GM19023 (cell line): ENCODE measurements around the gene DPH6.

Experiments used
- ATAC-seq: cut with Tn5 transposase; IDR thresholded peaks from one replicate; pipeline ENCODE4 v1.9.1; 2021; ENCODE audit warnings: mild to moderate bottlenecking, moderate library complexity; ENCODE audit not compliant: unreplicated experiment

DPH6 gene

DNA sequence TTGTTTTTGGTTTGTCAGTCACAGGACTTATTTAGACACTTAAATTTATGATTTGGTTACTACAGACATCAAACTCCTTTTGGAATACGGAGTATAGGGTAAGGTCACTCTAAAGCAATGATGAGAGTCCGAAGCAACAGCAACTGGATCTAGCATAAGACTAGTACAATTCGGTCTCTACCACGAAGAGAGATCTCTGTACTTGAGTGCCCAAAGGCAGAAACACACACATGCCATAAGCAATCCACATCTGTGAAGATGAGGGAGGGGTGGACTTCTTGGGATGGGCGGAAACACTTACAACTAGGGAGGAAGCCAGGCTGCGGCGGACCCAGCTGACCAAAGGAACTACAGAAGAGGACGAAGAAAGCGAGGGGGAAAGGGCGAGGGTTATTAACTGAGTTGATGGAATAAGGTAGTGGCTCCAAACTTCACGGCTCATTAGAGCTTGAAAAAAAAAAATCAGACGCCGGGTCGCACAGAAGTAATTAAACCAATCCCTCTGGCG, 595 bp downstream of the DPH6 start:
- ATAC-seq: peak; percentile 22

DNA sequence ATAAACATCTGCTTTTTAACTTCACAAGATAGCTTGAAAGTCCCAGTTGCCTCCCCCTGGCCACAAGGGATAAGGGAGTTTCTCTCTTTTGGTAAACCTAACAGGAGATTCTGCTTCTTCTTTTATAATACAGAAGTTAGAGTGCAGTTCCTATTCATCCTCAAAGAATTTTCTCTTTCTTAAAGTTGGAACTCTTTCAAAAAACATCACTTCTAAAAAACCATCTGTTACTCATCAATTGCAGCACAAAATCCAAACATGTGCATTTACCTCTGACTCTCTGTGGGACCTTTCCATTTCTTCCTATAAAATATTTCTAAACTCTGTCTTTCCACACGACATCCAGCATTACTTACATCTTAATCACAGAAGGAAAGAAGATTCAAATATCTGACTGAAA, 5.1 kb downstream of the DPH6 start:
- ATAC-seq: no peak

DNA sequence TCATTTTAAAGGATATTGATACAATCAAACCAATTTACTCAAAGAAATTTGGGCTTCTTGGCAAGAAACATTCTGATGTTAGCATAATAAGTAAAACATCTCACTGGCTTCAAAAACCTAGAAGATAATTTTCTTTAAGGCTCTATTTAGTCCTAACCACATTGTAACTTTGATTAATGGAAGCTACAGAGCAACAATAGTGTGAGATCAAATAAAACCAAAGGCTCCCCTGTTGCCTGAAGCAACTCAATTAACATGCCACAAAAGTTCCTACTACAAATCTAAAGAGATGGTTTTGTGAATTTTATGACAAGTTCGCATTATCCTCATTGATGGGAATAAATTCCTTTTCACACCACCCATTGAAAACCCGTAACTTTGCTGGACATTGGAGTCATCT, 5.9 kb downstream of the DPH6 start:
- no peak for ATAC-seq

DNA sequence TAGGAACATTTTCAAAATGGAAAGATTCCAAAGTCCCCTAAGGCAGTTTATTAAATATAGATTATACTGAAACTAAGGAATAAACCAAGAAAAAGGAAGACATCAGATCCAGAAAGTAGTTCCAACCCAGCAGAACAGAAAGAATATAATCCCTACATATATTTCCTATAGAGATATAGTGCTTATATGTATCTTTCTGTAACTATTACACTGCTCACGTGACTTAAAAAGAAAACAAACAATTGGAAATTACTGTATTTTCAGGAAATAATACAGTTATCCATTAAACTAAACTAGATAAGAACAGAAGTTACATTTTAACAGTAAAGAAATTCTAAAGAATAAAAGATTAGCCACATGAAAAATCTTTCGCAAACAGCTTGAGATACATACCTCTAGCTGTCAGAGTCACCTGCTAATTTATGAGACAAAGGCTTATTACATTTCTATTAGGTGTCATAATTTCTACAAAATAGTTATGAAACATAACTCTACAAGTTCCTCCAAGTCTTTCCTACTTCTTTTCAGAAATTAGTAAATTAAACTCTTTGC, 10.5 kb downstream of the DPH6 start:
- no peak for ATAC-seq

DNA sequence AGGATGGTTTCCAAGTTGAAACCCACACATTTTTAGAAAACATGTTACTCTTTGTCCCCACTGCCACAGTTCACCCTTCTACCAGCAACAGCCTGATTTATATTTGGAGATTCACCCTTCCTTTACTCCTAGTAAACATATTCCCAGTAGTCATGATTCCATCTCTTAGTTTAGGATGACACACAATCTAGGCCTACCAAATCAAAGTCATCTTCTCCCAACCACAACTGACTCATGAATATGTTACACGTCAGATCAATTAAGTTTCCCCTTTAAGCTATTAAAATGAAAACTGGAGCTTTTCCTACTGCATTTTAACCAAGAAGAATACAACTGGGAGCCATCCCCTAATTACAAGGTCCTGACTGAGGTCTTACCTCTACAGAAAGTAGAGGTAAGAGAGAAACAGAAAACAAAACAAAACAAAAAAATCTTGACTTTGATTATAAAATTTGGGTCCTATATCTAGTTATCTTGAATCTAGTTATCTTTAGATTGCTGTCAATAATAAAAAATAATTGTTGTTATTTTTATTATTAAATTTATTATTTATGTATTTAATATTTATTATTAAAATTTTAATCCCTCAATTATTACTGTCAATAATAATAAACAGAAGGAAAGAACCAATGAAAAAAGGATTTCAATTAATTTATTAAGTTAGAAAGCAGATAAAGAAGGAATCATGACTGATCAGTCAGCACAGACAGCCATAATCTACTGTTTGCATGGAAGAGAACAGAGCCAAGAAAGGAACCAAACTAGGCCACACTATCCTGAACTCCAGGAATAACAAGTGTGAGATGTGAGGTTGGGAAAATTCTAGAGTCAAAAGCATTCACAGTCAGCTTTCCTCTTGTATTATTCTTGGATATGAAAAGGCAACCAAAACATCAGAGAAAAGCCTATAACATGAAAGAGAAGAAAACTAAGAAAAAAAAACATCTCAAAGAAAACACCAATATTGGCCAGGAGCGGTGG, 12.5 kb downstream of the DPH6 start:
- no peak for ATAC-seq

DNA sequence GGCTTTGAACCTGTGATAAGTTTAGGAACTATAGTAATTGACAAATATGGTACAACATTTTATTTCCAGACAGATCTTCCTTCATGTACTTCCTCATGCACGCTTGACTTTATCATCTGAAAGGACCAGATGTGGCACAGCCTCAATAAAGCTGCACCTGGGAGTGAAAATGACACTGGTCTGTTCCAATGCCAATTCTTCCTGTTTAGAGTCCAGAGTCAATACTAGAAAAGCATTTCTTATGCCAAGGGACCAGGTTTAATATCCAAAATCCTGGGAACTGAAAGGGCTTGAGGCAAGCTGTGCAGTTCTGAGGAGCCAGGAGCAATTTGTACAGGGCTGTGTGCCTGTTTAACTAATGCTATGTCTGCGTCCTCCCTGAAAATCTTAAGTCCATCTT, 15.3 kb downstream of the DPH6 start:
- no peak for ATAC-seq

DNA sequence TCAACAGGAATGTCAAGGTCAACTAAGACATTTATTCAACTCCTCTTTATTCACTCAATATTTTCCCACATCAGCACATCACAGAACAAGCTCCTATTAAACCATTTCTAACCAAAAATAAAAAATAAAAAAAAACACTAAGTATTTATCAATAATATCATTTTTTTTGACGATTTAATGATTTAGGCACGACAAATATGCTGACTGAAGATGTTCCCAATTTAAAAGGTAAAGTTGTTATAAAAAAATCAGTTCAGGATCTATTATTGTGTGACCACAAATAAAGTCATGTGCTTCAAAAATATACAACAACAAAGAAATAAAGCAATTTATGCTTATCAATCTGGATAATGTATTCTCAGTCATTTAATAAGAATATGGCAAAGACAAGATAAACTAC, 16.2 kb downstream of the DPH6 start:
- ATAC-seq: no peak

DNA sequence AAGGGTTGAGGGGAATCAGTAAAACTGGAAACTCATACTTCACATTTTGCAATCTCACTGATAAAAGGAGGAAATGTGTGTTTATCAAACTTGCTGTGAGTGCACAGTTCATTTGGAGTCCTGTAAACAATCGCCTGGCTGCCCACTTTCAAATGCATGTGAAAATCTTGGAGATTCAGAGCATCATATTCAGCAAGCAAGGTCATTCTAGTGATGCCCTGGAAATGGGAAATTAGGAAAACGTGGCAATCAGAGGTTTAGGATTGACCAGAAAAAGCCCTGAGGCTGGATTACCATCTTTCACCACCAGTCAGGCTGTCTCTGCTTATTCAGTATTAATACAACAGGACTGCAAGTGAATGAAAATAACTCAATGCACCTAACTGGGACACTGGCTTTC, 23.9 kb downstream of the DPH6 start:
- no peak for ATAC-seq

DNA sequence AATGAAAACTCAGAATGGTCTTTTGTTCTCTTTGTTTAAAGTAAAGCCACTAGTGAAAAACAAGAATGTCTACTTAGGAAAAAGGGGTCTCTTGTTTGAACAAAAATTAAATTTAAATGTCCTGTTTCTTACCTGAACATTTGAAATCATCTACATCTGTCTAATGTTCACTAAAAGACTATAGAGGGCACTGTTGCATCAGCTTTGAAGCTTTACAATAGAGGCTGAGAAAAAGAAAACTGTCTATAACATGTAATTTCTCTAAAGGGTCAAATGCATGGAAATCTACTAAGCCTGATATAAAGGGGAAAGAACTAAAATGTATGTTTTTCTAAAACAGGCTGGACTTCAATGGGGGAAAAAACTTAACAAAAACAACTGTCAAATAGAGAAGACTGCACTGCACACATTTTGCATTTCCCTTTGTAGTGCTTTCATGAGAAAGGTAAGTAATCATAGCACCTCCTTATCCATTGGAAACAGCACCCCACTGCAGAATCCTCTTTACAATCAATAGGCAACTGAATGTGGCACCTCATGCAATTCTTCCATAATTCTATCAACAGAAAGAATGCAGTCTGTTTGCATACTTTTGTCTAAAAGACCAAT, 26.3 kb downstream of the DPH6 start:
- peak; percentile 62 for ATAC-seq

DNA sequence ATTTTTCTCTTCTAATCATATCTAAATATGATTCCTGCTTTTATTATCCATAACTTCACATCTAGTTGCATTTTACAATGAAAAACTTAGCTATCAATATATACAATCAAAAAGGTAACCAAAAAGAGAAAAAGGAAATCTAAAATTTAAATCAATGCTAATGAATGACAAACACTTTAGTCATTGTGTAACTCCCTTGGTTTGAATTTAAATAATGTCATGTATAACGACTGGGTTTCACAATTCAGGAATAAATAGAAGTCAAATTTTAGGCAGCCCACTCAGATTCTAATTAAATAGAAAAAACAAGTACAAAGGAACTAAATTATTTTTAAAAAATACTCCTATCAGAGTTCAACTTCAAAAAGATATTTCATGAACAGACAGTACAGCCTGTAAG, 26.9 kb downstream of the DPH6 start:
- ATAC-seq: no peak

DNA sequence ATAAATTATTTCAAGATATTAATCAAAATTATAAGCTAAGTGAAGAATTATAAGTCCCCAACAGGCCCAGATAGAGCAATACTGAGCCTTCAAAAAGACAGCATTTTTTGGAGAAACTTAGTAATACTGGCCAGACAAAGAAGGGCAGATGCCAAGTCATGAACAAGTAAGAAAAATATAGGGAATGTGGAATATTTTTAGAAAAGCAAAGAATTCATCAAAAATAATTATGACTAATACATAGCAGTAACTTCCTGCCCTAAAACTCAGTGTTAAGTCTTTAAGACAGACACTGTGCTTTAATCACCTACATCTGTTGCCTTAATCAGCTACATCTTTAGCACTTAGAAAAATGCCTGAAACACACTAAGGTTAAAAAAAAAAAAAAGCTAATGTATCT, 31.2 kb downstream of the DPH6 start:
- no peak for ATAC-seq

DNA sequence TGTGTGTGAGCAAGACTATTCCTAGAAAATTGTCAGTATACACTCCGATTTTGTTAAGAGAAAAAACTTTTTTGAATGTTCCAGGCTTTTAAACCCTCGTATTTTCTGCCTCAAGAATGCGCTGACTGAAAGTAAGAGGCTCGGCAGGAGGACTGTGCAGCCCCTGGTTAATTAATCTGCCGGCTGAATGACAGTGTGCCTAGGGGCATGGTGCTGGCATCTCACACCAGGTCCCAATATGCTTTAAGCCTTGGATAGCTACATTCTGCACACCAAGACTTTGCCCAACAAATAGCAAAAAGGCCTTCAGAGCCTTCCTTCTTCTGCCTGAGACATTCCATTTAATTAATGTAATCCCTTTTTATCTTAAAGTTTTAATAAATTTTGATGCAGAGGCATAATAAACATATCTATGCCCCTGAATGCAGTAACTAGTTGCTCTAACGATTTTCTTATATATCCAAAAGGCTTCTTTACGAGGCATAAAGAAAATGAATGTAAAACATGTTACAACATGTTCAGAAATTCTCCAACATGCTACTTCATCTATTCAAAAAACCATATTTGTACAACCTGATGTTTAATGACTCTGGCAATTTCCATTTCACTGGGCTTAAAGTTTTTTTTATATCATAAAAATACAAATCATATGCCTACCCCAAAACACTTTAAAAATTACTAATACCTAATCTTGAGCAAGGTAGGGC, 37.9 kb downstream of the DPH6 start:
- no peak for ATAC-seq

DNA sequence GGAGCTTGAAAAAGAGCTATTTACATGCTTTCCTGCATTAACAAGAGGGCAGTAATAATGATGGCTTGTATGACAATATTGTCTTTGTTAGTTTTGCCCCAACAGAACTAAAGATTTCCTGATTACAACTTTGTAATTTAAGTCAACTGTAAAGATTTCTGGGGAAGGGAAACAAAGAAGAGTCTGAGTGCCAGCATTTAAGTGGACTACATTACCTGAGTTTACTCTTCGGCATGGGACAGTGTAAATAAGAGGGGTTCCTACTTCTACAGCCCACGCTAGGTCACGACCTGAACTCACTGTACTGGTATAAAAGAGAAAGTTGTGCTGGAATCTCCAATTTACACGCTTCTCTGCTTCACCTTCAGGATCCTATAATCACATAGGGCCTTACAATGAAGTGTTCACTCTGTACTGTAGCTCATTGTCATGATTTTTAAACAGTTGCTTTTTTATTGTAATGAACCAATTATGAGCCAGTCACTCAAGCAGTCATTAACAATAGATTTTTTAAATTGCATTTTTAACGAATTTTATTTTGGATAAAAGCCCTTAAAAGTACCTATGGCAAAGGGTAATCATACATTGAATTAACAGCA, 39.6 kb downstream of the DPH6 start:
- no peak for ATAC-seq

DNA sequence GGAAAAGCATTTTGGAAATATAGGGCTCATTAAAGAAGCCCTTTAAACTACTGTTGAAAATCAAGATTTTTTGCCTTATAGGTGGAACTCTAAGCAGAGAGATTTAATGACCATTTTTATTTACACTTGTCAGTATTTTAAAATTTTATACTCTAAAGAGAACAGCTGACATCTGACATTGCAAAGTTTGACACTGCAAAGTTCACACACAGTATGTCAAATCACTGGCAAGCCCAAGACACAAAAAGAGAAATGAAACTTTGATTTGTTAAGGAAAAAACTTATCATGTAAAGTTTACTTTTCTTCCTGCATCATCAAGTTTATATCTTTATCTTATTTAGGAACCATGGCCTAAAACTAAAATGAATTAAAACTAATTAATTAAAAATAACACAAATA, 40.2 kb downstream of the DPH6 start:
- no peak for ATAC-seq

DNA sequence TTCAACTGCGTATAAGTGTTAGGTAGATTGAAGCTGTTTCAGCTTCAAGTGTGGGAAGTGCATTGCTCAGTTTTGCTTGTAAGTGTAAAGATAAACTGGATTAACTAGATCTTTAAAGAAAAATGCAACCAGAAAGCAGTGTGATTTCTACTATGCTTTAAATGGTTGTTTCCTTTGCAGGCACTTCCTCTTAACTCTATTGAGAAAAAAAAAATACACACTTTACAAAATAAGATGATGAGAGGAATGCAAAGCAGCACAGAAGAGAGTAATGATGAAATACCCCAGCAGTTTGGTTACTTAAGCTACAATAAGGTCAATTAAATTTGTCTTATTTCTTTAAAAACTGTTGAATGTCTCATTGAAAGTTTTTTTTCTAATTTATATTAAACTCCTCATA, 40.8 kb downstream of the DPH6 start:
- no peak for ATAC-seq

DNA sequence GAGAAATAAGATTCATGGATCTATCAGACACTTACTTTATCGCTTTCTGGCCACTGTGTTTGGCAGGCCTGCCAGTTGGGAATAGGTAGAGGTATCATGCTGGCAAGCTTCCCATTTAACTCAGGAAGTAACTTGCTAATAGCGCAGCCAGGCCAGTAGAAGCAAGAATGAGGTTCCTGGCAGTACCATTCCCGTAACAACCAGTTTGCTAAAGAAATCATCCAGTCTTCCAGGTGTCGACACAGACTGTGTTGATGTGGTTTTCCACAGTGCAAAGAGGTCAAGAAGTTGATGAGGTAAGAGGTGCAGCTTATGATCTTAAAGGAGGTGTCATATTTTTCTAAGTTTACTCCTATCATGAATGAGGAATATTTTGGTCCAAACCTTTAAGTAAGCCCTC, 46.2 kb downstream of the DPH6 start:
- ATAC-seq: no peak

DNA sequence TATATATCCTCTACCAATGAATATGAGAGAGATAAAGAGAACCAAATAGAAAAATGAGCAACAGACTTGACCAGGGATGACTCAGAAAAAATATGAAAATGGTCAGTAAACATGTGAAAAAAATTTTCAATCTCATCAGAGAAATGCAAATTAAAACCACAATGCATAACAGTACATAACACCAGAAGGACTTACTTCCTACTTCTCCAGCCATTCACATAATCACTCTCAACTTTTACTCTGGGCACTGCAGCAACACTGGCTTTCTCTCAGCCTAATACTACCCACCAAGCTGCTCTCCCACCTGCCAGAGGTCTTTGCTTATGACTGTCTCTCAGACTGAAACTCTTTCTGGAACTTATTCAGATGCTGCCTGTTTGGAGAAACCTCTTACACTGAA, 49.4 kb downstream of the DPH6 start:
- ATAC-seq: peak; percentile 99

DNA sequence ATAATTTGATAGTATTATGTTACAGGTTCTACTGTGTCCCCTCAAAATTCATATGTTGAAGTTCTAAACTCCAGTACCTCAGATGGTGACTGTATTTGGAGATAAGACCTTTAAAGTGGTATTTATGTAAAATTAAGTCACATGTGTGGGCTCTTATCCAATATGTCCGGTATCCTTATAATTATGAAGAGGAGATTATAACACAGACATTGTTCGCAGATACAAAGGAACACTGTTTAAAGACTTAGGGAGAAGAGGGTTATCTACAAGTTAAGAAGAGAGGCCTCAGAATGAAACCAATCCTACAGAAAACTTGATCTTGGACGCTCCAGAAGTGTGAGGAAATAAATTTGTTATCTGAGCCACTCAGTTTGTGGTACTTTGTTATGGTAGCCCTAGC, 50.9 kb downstream of the DPH6 start:
- ATAC-seq: no peak

DNA sequence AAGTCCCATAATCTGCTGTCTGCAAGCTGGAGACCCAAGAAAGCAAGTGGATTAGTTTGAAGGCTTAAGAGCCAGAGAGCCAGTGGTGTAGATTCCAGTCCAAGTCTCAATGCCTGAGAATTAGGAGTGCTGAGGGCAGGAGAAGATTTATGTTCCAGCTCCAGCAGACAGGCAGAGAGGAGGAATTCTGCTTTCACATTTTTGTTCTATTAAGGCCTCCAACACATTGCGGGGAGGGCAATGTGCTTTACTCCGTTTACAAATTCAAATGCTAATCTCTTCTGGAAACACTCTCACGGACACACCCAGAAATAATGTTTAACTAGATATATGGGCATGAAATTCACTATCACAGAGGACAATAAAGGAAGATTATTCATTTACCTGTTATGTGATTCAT, 54.0 kb downstream of the DPH6 start:
- no peak for ATAC-seq

DNA sequence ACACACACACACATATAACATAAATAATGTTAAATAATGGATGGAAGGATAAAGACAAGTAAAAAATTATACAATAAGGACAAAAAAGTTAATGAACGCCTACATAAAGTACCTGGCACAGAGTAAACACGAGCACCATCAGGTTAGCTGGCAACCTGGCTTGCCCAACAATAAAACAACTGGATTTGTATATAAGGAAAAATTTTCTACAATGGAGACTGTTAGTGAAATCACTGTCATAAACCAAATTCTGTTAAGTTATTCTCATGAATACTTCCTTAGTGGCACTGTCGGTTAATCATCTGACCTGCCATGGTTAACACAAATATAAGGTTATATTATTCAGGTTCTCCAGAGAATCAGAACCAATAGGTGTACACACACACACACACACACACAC, 54.8 kb downstream of the DPH6 start:
- ATAC-seq: no peak

DNA sequence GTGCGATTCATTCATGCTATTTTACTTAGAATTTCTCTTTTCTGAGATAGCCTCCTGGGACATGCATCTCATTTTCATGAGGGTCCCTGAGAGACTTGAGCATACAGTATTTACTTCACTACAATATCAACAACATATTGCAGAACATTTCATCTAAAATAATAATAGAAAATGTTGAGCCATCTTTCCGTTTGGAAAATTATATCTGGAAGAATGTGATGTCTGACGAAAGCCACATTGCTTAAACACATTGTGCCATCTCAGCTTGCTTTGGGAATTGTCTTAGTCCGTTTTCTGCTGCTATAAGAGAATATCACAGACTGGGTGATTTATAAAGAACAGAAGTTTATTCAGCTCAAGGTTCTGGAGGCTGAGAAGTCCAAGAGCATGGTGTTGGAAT, 55.5 kb downstream of the DPH6 start:
- ATAC-seq: no peak
